ENCODE data around the gene ALDH3A2.
"Not testable (repeated sequence)": the region's sequence is repeated elsewhere in the genome, so short reads cannot be mapped to it uniquely, and the experiment has no call there.

The ALDH3A2 gene

GRCh38 chr17:19651451-19652238 is 3.1 kb downstream of the ALDH3A2 start:
- no peak for DNase-seq

- DNase-seq, result no peak
These were observed 4.0 kb downstream of the ALDH3A2 start for GRCh38 chr17:19652595-19652994.

GRCh38 chr17:19654342-19654886 is 5.9 kb downstream of the ALDH3A2 start:
- DNase-seq, result no peak

GRCh38 chr17:19654896-19655295 is 6.3 kb downstream of the ALDH3A2 start:
- no peak for DNase-seq

- no peak for DNase-seq
These were observed 7.8 kb downstream of the ALDH3A2 start for GRCh38 chr17:19656336-19656735.

GRCh38 chr17:19656851-19657581 is 8.5 kb downstream of the ALDH3A2 start:
- DNase-seq, result no peak

- DNase-seq, result no peak
These were observed 11.0 kb downstream of the ALDH3A2 start for GRCh38 chr17:19659366-19660177.

GRCh38 chr17:19660219-19660870 is 11.8 kb downstream of the ALDH3A2 start:
- no peak for DNase-seq

- DNase-seq, result no peak
These were observed 12.6 kb downstream of the ALDH3A2 start for GRCh38 chr17:19661121-19661520.

GRCh38 chr17:19663097-19663496 is 14.5 kb downstream of the ALDH3A2 start:
- DNase-seq, result no peak

GRCh38 chr17:19664136-19664820 is 15.7 kb downstream of the ALDH3A2 start:
- DNase-seq, result no peak

- no peak for DNase-seq
These were observed 16.2 kb downstream of the ALDH3A2 start for GRCh38 chr17:19664821-19665181.

- not testable (repeated sequence) for DNase-seq
These were observed 21.1 kb downstream of the ALDH3A2 start for GRCh38 chr17:19669680-19670079.

- DNase-seq, result no peak
These were observed 22.4 kb downstream of the ALDH3A2 start for GRCh38 chr17:19670908-19671307.

GRCh38 chr17:19671433-19671832 is 22.9 kb downstream of the ALDH3A2 start:
- DNase-seq, result no peak

- DNase-seq, result peak; percentile 35
These were observed 23.6 kb downstream of the ALDH3A2 start for GRCh38 chr17:19672009-19672750.

GRCh38 chr17:19673623-19674022 is 25.1 kb downstream of the ALDH3A2 start:
- no peak for DNase-seq

GRCh38 chr17:19676896-19677295 is 28.3 kb downstream of the ALDH3A2 start:
- DNase-seq, result no peak

- DNase-seq, result no peak
These were observed 29.3 kb downstream of the ALDH3A2 start for GRCh38 chr17:19677736-19678379.

GRCh38 chr17:19678581-19679453 is 30.3 kb downstream of the ALDH3A2 start:
- DNase-seq, result no peak

Data from midbrain (tissue), 1 donor.